Putamen (tissue), 1 donor: ENCODE measurements around the gene MRPS18A.

Source experiments
- DNase-seq: peaks from one replicate; pipeline ENCODE4 v3.0.0-alpha.2; 2016; ENCODE audit warnings: low spot score

The MRPS18A gene

GRCh38 chr6:43698584-43699349, 11.2 kb upstream of the MRPS18A start:
- DNase-seq: no peak

- DNase-seq: no peak
Observed at GRCh38 chr6:43697421-43697820, 9.8 kb upstream of the MRPS18A start.

- DNase-seq: no peak
Observed at GRCh38 chr6:43695967-43696291, 8.3 kb upstream of the MRPS18A start.

- no peak for DNase-seq
Observed at GRCh38 chr6:43695215-43695966, 7.8 kb upstream of the MRPS18A start.

GRCh38 chr6:43689421-43689820, 1.8 kb upstream of the MRPS18A start:
- DNase-seq: no peak

- DNase-seq: no peak
Observed at GRCh38 chr6:43687079-43687436, 533 bp downstream of the MRPS18A start.

- DNase-seq: no peak
Observed at GRCh38 chr6:43683708-43684455, 3.7 kb downstream of the MRPS18A start.

DNA sequence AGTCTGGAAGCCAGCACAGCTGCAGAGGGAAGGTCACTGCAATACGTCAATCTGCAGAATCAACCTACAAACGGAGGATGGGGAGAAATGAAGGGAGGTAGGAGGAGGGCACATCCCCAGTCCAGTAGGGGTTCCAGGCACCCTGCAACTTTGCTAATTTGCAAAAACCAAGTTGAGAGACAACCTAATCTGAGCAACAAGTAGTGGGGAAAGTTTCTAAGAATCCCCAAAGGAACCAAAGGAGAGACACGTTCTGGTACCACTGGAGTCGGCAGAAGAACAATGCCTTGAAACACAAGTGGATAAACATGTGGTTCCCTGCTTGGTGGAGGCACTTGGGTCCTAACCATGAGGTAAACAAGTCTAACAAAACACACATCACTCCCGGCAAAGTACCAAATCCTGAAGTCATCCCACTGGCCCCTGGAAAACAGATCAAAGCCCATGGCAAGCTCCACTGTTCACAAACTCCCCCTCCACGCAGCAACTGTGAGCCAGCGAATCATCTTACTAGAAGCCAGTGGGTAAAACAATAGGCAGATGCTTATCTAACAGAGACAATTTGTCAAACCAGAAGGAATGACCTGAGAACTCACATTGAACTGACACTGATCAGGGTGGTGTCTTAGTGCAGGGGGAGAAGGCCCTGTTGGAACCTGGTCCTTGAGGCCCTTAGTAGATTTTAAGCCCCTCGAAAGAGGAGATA, 4.7 kb downstream of the MRPS18A start:
- no peak for DNase-seq

DNA sequence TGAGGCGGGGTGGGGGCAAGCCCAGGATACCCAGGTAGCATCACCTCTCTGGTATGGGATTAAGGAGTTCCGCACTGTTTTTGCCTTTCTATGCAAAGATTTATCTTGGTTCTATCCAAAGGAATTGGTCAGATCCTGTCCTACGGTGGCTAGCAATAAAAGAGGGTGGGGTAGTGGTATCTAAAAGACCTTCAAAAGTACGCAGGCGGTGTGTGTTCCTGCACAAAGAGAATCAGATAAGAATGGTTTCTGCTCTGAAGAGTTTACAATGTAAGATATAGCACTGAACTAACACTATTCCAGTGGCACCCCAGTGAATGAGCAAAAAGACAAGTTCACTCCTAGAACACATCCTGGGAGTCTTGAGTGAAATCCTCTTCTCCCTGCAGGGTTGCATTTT, 6.3 kb downstream of the MRPS18A start:
- DNase-seq: no peak

- DNase-seq: no peak
Observed at GRCh38 chr6:43680308-43681200, 7.0 kb downstream of the MRPS18A start.

DNA sequence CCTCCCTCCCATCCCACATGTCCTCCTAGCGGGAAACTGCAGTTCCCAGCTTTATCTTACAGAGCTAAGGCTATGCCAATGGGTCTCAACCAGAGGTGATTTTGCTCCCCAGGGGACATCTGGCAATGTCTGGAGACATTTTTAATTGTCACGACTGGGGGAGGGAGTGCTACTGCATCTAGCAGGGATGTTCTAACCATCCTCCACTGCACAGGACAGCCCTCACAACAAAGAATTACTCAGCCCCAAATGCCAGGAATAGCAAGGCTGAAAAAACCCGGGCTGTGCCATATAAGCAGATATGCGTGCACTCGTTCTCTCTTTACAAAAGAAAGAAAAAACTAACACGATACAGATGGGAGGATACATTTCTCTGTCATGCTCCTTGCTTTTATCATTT, 8.5 kb downstream of the MRPS18A start:
- DNase-seq: no peak

DNA sequence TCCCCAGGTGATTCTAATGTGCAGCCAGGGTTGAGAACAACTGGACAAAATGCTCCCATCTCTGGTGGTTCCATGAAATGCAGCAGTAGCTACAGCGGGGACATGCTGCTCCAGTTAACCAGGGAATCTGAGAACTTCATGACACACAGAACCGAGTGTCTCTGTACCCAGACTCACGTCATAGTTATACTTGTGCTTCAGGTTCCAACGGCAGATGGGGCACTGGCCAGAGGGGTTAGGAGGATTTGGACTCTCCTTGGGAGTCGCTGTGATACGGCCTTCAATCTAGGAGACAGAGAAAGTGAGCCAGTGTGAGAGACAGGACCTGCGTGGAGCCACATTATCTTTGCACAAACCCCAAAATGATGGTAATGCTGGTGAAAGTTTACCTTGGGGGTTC, 9.2 kb downstream of the MRPS18A start:
- no peak for DNase-seq

DNA sequence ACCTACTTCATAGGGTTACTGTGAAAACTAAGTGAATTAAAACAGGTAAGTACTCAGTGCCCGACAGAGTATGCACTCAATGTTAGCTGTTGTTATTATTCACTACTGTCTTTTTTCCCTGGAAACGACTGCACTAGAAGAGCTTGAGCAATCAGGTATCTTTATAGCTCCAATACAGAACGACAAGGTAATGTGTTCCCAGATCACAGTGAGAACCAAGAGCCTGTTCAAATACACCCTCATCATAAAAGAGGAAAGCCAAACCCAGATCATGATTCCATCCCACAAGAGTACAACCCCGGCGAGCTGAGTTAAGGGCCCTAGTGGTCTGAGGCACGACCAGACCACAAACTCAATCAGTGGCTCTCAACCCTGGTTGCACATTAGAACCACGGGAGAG, 9.8 kb downstream of the MRPS18A start:
- no peak for DNase-seq

DNA sequence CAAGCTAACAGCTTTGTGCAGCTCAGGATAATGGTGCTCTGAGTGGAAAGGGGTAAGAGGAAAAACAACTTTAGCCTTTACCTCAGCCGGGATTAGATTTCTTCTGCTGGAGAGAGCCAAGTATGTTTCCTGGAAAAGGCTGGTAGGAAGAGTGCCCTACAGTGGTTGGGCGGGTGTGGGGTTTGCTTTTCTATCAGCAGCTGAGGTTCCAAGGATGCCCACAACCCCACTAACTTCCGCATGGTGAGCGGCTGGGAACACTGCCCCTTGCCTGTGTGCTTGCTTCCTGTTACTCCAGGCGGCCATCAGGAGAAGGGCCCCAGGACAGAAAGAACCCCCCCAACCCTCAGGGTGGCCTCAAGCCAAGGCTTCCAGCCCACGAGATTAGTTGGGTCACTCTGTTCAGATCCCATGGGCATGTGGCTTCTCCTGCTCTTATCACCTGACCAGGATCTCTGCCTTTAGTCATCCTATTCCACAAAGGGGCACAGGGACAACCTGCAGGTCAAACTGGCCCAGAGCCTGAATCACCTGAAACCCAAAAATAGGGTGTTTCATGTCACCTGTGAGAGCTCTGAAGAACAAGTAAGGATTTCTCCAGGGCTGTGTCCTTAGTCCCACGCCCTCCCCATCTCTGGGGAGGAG, 10.5 kb downstream of the MRPS18A start:
- DNase-seq: no peak

- peak; percentile 68 for DNase-seq
Observed at GRCh38 chr6:43674921-43675320, 12.7 kb downstream of the MRPS18A start.

GRCh38 chr6:43674291-43674690, 13.3 kb downstream of the MRPS18A start:
- DNase-seq: no peak

DNA sequence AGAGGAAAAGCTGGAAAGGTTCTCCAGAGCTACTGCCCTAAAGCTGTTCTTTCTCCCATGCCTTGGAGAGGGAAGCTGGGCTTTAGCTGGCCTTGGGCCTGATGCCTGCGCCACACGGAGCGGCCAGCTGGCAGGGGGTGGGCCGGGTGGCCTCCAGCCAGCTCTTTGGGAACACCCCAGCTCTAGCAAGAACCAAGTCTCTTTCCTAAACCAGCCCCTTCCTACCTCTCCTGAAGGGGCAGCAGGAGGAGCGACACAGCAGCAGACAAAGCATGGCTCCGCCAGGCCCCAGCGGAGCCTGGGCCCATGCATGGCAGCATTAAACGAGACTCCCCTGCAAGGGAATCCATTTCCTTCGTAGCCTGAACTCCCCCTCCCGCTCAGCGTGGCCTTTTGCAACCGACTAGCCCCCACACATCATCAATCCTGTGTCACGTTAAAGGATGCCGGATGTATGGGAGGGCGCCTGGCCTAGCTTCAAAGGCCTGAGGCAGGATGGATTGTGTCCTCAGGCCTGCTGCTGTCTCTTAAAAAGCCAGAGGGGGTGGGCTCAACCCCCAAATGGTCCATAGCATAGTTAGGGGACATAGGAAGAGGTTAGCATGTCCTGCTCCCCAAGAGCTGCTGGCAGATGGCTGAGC, 14.0 kb downstream of the MRPS18A start:
- DNase-seq: peak; percentile 49

DNA sequence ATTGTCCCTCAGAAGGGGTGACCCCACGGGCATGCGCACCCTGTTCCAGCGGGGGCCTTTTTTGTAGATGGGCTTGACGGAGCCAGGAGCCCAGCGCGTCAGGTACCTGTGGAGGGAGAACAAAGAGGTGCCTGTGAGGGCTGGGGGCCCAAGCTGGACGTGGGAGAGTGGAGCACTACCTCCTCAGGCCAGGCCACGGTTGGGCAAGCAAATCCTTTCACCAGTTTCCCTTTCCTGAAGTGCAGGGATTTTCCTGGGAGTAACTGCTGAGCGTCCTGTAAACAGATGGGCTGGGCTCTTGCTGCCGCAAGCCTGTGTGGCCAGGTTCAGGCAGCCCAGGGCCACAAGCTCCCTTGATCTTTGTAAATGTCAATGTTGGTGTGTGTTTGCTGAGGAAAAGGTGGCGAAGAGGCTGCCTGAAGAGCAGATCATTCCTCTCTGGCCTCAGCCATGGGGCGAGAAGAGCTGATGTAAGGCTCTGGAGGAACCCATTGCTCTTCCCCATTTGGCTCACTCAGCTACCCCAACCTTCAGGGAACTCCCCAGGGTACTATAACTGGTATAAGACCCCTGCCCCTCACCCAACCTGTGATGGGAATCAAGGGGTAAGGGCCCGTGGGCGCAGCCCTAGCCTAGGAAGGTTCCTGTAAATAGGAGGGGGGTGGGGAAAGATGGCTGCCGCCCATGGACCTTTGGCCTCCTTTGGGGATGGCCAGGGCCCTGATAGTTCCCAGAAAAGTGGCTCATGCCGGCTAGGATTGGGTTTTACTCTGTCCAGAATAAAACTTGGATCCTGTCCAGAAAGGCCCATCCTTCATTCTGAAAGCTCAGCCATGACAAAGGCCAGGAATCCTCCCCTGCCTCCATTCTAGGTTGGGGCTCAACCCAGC, 15.5 kb downstream of the MRPS18A start:
- no peak for DNase-seq
